Measurements from ENCODE around the gene CELA3A.
A peak's percentile ranks its signal among the peaks of the same experiment; 100 is the strongest.

Gene CELA3A

GRCh38 chr1:22052115-22053016 lies 50.9 kb downstream of the CELA3A start, which contains the start of gene CDC42:
TSS of gene CDC42 (plus strand) at chr1:22052709. CDS start at chr1:22078479, 25,770 bp downstream.
- peak; percentile 84 for DNase-seq

DNA sequence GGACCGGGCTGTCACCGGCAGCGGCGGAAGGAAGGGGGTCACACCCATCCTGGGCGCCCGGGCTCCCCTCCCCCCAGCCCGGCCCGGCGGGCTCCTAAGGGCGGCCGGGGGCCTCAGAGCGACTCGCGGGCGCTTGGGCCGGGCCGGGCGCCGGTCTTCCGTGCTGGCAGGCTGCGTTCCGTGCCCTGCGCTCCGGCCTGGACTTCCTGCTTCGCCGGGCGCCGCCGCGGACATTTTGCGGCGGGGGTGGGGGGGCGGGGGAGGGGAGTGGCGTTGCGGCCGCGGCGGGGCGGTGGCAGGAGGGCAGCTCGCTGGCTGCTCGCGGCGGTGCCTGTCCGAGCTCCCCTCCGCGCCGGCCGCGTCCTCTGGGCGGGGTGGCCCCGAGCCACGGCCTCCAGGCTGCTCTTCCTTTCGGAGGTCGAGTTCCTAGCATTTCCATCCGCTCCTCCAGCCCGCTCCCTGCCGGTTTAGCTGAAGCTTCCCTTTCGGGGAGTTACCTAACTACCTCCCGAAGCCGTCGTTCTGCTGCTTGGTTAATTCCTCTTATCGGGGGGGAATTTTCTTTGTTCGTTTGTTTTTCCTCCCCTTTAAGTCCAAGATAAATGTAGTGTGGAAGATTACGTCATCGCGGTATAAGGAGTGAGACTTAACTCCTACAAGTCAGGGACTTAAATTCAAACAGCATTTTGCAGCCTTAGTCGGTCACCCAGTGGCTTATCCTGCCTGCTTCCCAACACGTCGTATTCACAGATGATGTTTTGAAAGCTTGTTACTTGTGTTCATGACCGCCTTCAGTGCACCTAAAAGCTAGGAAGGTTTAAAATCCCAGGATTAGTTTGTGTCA lies 51.8 kb downstream of the CELA3A start:
- DNase-seq, result no peak

- no peak for DNase-seq
Observed at GRCh38 chr1:22053861-22054770, 52.7 kb downstream of the CELA3A start.

- no peak for DNase-seq
Observed at GRCh38 chr1:22055463-22055862, 54.0 kb downstream of the CELA3A start.

- DNase-seq, result no peak
Observed at GRCh38 chr1:22056043-22056442, 54.6 kb downstream of the CELA3A start.

GRCh38 chr1:22056936-22057335 lies 55.5 kb downstream of the CELA3A start:
- DNase-seq, result no peak

GRCh38 chr1:22057861-22058260 lies 56.4 kb downstream of the CELA3A start:
- DNase-seq, result no peak
